SK-N-MC (cell line): ENCODE results near the gene TPRG1.

Experiments used
- EZH2 ChIP-seq: fragments of 200-600 bp; sonication (generic); IDR thresholded peaks from one replicate; pipeline ENCODE4 v1.6.1; 2017; ENCODE audit warnings: antibody characterized with exemption
- FOXP2 ChIP-seq: optimal IDR thresholded peaks from 2 replicates; pipeline ENCODE3; 2011; ENCODE audit warnings: mild to moderate bottlenecking, moderate library complexity; ENCODE audit not compliant: insufficient read depth; ENCODE audit errors: extremely low read length, control extremely low read depth
- POLR2AphosphoS5 ChIP-seq: IDR thresholded peaks from 2 replicates; pipeline ENCODE4 v1.6.1; 2012; ENCODE audit warnings: mild to moderate bottlenecking, low read depth, low read length, borderline replicate concordance

DNA sequence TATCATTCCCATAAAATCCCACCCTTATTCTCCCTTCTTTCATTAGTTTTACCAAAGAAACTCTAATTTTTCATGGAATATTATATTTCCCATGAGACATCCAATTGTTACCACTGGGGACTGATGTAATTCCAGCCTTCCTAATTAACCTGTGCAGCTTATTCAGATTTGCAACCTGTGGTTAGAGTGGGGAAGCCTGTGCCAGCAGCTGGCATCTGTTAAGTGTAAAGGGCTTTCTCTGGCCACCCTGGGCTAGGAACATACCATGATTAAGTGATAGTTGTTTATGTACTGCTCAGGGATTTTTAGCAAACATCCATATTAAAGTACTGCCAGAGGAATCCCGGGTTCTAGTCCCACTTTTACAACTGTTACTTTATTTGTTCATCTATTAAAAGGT is 78.2 kb downstream of the TPRG1 start:
- no peak for TF ChIP-seq EZH2
- no peak for TF ChIP-seq POLR2AphosphoS5
- no peak for TF ChIP-seq FOXP2
